ENCODE data around the gene CCDC183.
"Not testable (repeated sequence)": the region's sequence is repeated elsewhere in the genome, so short reads cannot be mapped to it uniquely, and the experiment has no call there.

CCDC183 gene

GRCh38 chr9:136843801-136844740, 47.9 kb downstream of the CCDC183 start:
- not testable (repeated sequence) for H3K27me3 ChIP-seq (replicated peaks; ENCODE audit: insufficient read depth, low read length); H3K4me1 ChIP-seq (ENCODE audit: low read length); H3K27ac ChIP-seq (ENCODE audit: low read length); H3K9ac ChIP-seq (ENCODE audit: low read length); DNase-seq; H2AFZ ChIP-seq (ENCODE audit: low read length); H3K9me3 ChIP-seq (replicated peaks; ENCODE audit: insufficient read depth, low read length); H3K79me2 ChIP-seq (ENCODE audit: low read length); H3K9me2 ChIP-seq (replicated peaks; ENCODE audit: insufficient read depth, low read length); H3K36me3 ChIP-seq (replicated peaks; ENCODE audit: insufficient read depth, low read length); H4K20me1 ChIP-seq (ENCODE audit: insufficient read depth, low read length)
- Histone ChIP-seq H3K4me3 (ENCODE audit: low read length) (peak overlapping the region; percentile 42), H3K4me2 (ENCODE audit: low read depth, low read length) (peak overlapping the region; percentile 93), H3F3A (ENCODE audit: insufficient read depth, low read length) (peaks cover 20% of the 10 kb centered on the region)
- peak; percentile 47 for TF ChIP-seq CTCF (IDR thresholded peaks at IDR 0.05; ENCODE audit: low read length)

GRCh38 chr9:136844761-136845464, 48.8 kb downstream of the CCDC183 start:
- H3K9ac ChIP-seq (ENCODE audit: low read length): no peak overlapping the region
- no peaks in the 10 kb centered on the region for H3K9me3 ChIP-seq (replicated peaks; ENCODE audit: insufficient read depth, low read length)
- DNase-seq: no peak
- H3F3A ChIP-seq (ENCODE audit: insufficient read depth, low read length): peaks cover 20% of the 10 kb centered on the region
- H4K20me1 ChIP-seq (ENCODE audit: insufficient read depth, low read length): no peaks in the 10 kb centered on the region
- no peak overlapping the region for H3K27ac ChIP-seq (ENCODE audit: low read length)
- H3K9me2 ChIP-seq (replicated peaks; ENCODE audit: insufficient read depth, low read length): no peaks in the 10 kb centered on the region
- H3K4me1 ChIP-seq (ENCODE audit: low read length): peaks cover 9% of the 10 kb centered on the region; the same call in 1 of the 2 replicates
- H2AFZ ChIP-seq (ENCODE audit: low read length): no peak overlapping the region
- H3K27me3 ChIP-seq (replicated peaks; ENCODE audit: insufficient read depth, low read length): no peaks in the 10 kb centered on the region
- no peak for TF ChIP-seq CTCF (IDR thresholded peaks at IDR 0.05; ENCODE audit: low read length)
- no peak for TF ChIP-seq EZH2phosphoT487 (IDR thresholded peaks at IDR 0.05; ENCODE audit: low read length)
- no peak for TF ChIP-seq EZH2 (optimal IDR thresholded peaks at IDR 0.05; ENCODE audit: low read depth, low read length)
- no peak overlapping the region for H3K4me3 ChIP-seq (ENCODE audit: low read length)
- H3K36me3 ChIP-seq (replicated peaks; ENCODE audit: insufficient read depth, low read length): no peaks in the 10 kb centered on the region
- no peak overlapping the region for H3K4me2 ChIP-seq (ENCODE audit: low read depth, low read length)
- H3K79me2 ChIP-seq (ENCODE audit: low read length): peaks cover 12% of the 10 kb centered on the region; the same call in 1 of the 2 replicates

DNA sequence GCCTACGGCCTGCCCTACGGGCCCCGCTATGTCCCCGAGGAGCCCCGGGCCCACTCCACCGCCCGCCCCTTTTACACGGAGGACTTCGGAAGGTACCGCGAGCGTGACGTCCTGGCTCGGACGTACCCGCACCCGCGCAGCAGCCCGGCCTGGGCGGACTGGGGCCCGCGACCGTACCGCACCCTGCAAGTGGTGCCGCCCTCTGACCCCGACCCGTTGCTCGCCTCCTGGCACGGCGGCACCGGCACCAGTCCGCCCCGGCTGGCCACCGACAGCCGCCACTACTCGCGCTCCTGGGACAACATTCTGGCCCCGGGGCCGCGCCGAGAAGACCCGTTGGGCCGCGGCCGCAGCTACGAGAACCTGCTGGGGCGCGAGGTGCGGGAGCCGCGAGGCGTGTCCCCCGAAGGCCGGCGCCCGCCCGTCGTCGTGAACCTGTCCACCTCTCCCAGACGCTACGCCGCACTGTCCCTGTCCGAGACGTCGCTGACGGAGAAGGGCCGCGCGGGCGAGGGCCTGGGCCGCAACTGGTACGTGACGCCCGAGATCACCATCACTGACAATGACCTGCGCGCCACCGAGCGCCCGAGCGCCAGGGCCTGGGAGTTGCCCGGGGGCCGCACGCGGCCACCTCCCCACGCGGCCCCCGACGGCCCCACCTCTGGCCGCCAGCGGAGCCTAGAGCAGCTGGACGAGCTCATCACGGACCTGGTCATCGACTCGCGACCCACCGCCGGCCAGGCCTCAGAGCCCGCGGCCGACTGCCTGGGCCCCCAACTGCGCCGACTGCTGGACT, 49.5 kb downstream of the CCDC183 start:
- TF ChIP-seq CTCF (IDR thresholded peaks at IDR 0.05; ENCODE audit: low read length) (no peak), EZH2 (optimal IDR thresholded peaks at IDR 0.05; ENCODE audit: low read depth, low read length) (no peak), EZH2phosphoT487 (IDR thresholded peaks at IDR 0.05; ENCODE audit: low read length) (no peak)
- Histone ChIP-seq H3K9me3 (replicated peaks; ENCODE audit: insufficient read depth, low read length) (no peaks in the 10 kb centered on the region), H3K27me3 (replicated peaks; ENCODE audit: insufficient read depth, low read length) (no peaks in the 10 kb centered on the region), H3F3A (ENCODE audit: insufficient read depth, low read length) (peaks cover 20% of the 10 kb centered on the region), H3K4me3 (ENCODE audit: low read length) (no peak overlapping the region), H3K9me2 (replicated peaks; ENCODE audit: insufficient read depth, low read length) (no peaks in the 10 kb centered on the region), H3K9ac (ENCODE audit: low read length) (no peak overlapping the region), H3K79me2 (ENCODE audit: low read length) (peaks cover 17% of the 10 kb centered on the region; the same call in 1 of the 2 replicates), H2AFZ (ENCODE audit: low read length) (no peak overlapping the region), H3K36me3 (replicated peaks; ENCODE audit: insufficient read depth, low read length) (no peaks in the 10 kb centered on the region), H3K4me2 (ENCODE audit: low read depth, low read length) (no peak overlapping the region), H4K20me1 (ENCODE audit: insufficient read depth, low read length) (no peaks in the 10 kb centered on the region), H3K4me1 (ENCODE audit: low read length) (peaks cover 13% of the 10 kb centered on the region; the same call in 1 of the 2 replicates), H3K27ac (ENCODE audit: low read length) (no peak overlapping the region)
- no peak for DNase-seq
